Fibroblast of villous mesenchyme (primary cell): Measurements from ENCODE around the gene SPEF2. TPM values are rescaled to one million over a fixed set of nuclear protein-coding genes. Genes with fewer than 3 reads are reported as not detected.

Experiments used
- DNase-seq: peaks from one replicate; pipeline ENCODE4 v3.0.0-alpha.2; 2010; ENCODE audit warnings: low read depth
- H3K4me3 ChIP-seq: 2 replicates; pipeline ENCODE4 v1.5.1; 2011; ENCODE audit warnings: low read depth, mild to moderate bottlenecking, low read length
- CTCF ChIP-seq: IDR thresholded peaks from 2 replicates; pipeline ENCODE4 v1.5.1; 2012; ENCODE audit warnings: low read depth, mild to moderate bottlenecking, low read length; ENCODE audit not compliant: insufficient read depth
- total RNA-seq: library from RNA; depleted of rRNA; stranded (reverse); fragments of >200 nt; gene quantifications from 2 replicates; pipeline ENCODE4 v1.2.3, GENCODE V29; 2012

Gene SPEF2
- total RNA-seq, 1 donor: 4.3 TPM

GRCh38 chr5:35741126-35741716, 123.6 kb downstream of the SPEF2 start:
- TF ChIP-seq CTCF: no peak
- peak; percentile 73 for DNase-seq
- no peak overlapping the region for H3K4me3 ChIP-seq

GRCh38 chr5:35741971-35742370, 124.3 kb downstream of the SPEF2 start:
- no peak for TF ChIP-seq CTCF
- no peak overlapping the region for H3K4me3 ChIP-seq
- no peak for DNase-seq

- no peak overlapping the region for H3K4me3 ChIP-seq
- no peak for DNase-seq
- no peak for TF ChIP-seq CTCF
Measured at GRCh38 chr5:35743644-35744043, 126.0 kb downstream of the SPEF2 start.

GRCh38 chr5:35745193-35745592, 127.5 kb downstream of the SPEF2 start:
- no peak overlapping the region for H3K4me3 ChIP-seq
- TF ChIP-seq CTCF: no peak
- DNase-seq: no peak

GRCh38 chr5:35745660-35746059, 128.0 kb downstream of the SPEF2 start:
- no peak overlapping the region for H3K4me3 ChIP-seq
- no peak for TF ChIP-seq CTCF
- DNase-seq: no peak

GRCh38 chr5:35752012-35752411, 134.3 kb downstream of the SPEF2 start:
- DNase-seq: no peak
- TF ChIP-seq CTCF: no peak

GRCh38 chr5:35753500-35753899, 135.8 kb downstream of the SPEF2 start:
- H3K4me3 ChIP-seq: no peak overlapping the region
- no peak for DNase-seq

More at GRCh38 chr5:35752012-35752411, 134.3 kb downstream of the SPEF2 start:
- no peak overlapping the region for H3K4me3 ChIP-seq

More at GRCh38 chr5:35753500-35753899, 135.8 kb downstream of the SPEF2 start:
- no peak for TF ChIP-seq CTCF
